HUDEP-2 (cell line): ENCODE measurements around the gene OSM.
"Not testable (repeated sequence)": the region's sequence is repeated elsewhere in the genome, so short reads cannot be mapped to it uniquely, and the experiment has no call there.

Experiments used
- DNase-seq, 76 experiments: peaks; one replicate each; lab custom pipeline; 2025; ENCODE audit not compliant: unreplicated experiment in 76 of 76; lab: John Stamatoyannopoulos, UW

OSM gene

GRCh38 chr22:30246814-30247376 lies 19.8 kb downstream of the OSM start:
- DNase-seq: peak in 6 of 76 experiments; percentile 20 to 54 (median 42)

GRCh38 chr22:30245985-30246813 lies 20.5 kb downstream of the OSM start, which contains the start of gene LIF:
Gene LIF, minus strand, starts transcription at chr22:30246759. Its CDS starts 64 bp downstream, at chr22:30246695.
- peak in 16 of 76 experiments; percentile 15 to 63 (median 30) for DNase-seq

- peak in 3 of 76 experiments; percentile 10 to 45 (median 29) for DNase-seq
Observed at GRCh38 chr22:30245181-30245984, 21.3 kb downstream of the OSM start.

- no peak for DNase-seq
Observed at GRCh38 chr22:30244641-30245040, 22.0 kb downstream of the OSM start.

GRCh38 chr22:30244066-30244465 lies 22.6 kb downstream of the OSM start:
- DNase-seq: no peak

- DNase-seq: no peak
Observed at GRCh38 chr22:30243661-30244060, 23.0 kb downstream of the OSM start.

GRCh38 chr22:30241576-30242371 lies 24.9 kb downstream of the OSM start:
- no peak for DNase-seq

GRCh38 chr22:30240541-30241417 lies 25.9 kb downstream of the OSM start:
- DNase-seq: no peak

GRCh38 chr22:30239488-30240405 lies 26.9 kb downstream of the OSM start:
- DNase-seq: no peak

GRCh38 chr22:30238661-30239487 lies 27.8 kb downstream of the OSM start:
- peak in 69 of 76 experiments; percentile 22 to 80 (median 53) for DNase-seq

GRCh38 chr22:30238136-30238535 lies 28.5 kb downstream of the OSM start:
- no peak for DNase-seq

- no peak for DNase-seq
Observed at GRCh38 chr22:30236875-30237274, 29.8 kb downstream of the OSM start.

- no peak for DNase-seq
Observed at GRCh38 chr22:30235687-30236170, 30.9 kb downstream of the OSM start.

- DNase-seq: no peak
Observed at GRCh38 chr22:30234786-30235470, 31.7 kb downstream of the OSM start.

- not testable (repeated sequence) for DNase-seq
Observed at GRCh38 chr22:30234325-30234724, 32.3 kb downstream of the OSM start.

- DNase-seq: no peak
Observed at GRCh38 chr22:30233582-30233981, 33.1 kb downstream of the OSM start.

GRCh38 chr22:30232716-30233218 lies 33.9 kb downstream of the OSM start:
- no peak for DNase-seq
